MCF 10A (cell line): ENCODE measurements around the gene PARD3. TPM values are rescaled to one million over a fixed set of nuclear protein-coding genes. Genes with fewer than 3 reads are reported as not detected.

Experiments used
- BruUV-seq: library from RNA; stranded (reverse); fragments of 400-500 nt; replicated peaks from 2 replicates; lab custom pipeline; 2021; lab: Mats Ljungman, UMichigan
- CTCF ChIA-PET: fragments of 300-600 bp; sonication (Branson Sonifier 250); formaldehyde crosslinking; extraction: SDS; loops from one replicate; lab custom pipeline; 2021; ENCODE audit warnings: antibody characterized with exemption, inconsistent platforms; lab: Yijun Ruan, JAX
- POLR2A ChIA-PET: fragments of 300-600, 350-650 bp; sonication (Branson Sonifier 250); formaldehyde crosslinking; extraction: SDS; loops from one replicate; lab custom pipeline; 2020; ENCODE audit warnings: antibody characterized with exemption, inconsistent platforms; lab: Yijun Ruan, JAX
- DNase-seq: peaks from one replicate; pipeline ENCODE4 v3.0.0-alpha.2; 2018; ENCODE audit not compliant: unreplicated experiment
- H3K27ac Mint-ChIP-seq: one replicate; pipeline ENCODE4 v1.8.0; 2022; ENCODE audit warnings: mild to moderate bottlenecking, low read depth, mixed read lengths; ENCODE audit not compliant: unreplicated experiment
- H3K27me3 Mint-ChIP-seq: one replicate; pipeline ENCODE4 v1.8.0; 2022; ENCODE audit warnings: mixed read lengths; ENCODE audit not compliant: insufficient read depth, unreplicated experiment
- H3K36me3 Mint-ChIP-seq: one replicate; pipeline ENCODE4 v1.8.0; 2022; ENCODE audit warnings: mild to moderate bottlenecking, moderate library complexity, mixed read lengths; ENCODE audit not compliant: insufficient read depth, unreplicated experiment
- H3K4me1 Mint-ChIP-seq: one replicate; pipeline ENCODE4 v1.8.0; 2022; ENCODE audit warnings: mixed read lengths; ENCODE audit not compliant: insufficient read depth, unreplicated experiment
- H3K4me3 Mint-ChIP-seq: one replicate; pipeline ENCODE4 v1.8.0; 2022; ENCODE audit warnings: mild to moderate bottlenecking, moderate library complexity, mixed read lengths; ENCODE audit not compliant: unreplicated experiment
- H3K9me3 Mint-ChIP-seq: one replicate; pipeline ENCODE4 v1.8.0; 2022; ENCODE audit warnings: mixed read lengths; ENCODE audit not compliant: unreplicated experiment
- intact Hi-C: fragments of 100-400 bp; cut with micrococcal nuclease; formaldehyde crosslinking; loops from 2 replicates; pipeline ENCODE4 v1.14.1; 2022
- total RNA-seq: library from RNA; stranded (reverse); gene quantifications from 2 replicates; pipeline ENCODE4 v1.2.3, GENCODE V29; 2022
- TF ChIP-seq, protein P1 (sequence below): fragments of 200-600 bp; IDR thresholded peaks from one replicate; pipeline ENCODE4 v1.8.0; 2022; ENCODE audit warnings: antibody characterized with exemption, mild to moderate bottlenecking; ENCODE audit not compliant: unreplicated experiment

PARD3 gene
- total RNA-seq, 1 experiment from 2014 or later = 70.0 TPM

DNA sequence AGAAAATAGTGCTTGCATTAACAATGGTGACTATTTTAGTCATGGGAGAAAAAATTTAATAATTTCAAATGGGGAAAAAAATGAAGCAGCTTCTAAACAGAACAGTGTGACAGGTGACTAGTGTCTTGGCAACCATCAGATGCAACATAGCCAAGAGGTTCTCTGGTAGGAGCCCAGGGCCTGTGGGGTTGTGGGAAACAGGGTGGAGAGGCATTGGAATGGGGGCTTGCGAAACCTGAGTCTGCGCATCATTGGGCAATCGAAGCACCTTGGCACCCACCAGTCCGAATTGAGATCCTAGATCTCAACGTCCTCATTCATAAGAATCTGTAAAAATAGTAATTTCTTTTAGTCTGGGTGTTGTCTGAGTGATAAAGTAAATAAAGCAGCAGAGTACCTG, 19.2 kb upstream of the PARD3 start:
- Mint-ChIP-seq H3K4me1 (peaks cover 7% of the 10 kb centered on the region), H3K36me3 (no peaks in the 10 kb centered on the region), H3K27ac (peak overlapping the region; percentile 55), H3K27me3 (no peaks in the 10 kb centered on the region), H3K4me3 (no peak overlapping the region), H3K9me3 (no peaks in the 10 kb centered on the region)
- intact Hi-C loops = no loop called here
- ChIA-PET POLR2A (no interaction called here), CTCF (interaction anchor here (0.6 to 1.3 kb wide), 3 partner anchors 8 to 259 kb away, joined by 3 to 4 read pairs (median 3); no protein-coding TSS in a partner anchor)
- BruUV-seq = no TSS peak
- TF ChIP-seq, protein P1, sequence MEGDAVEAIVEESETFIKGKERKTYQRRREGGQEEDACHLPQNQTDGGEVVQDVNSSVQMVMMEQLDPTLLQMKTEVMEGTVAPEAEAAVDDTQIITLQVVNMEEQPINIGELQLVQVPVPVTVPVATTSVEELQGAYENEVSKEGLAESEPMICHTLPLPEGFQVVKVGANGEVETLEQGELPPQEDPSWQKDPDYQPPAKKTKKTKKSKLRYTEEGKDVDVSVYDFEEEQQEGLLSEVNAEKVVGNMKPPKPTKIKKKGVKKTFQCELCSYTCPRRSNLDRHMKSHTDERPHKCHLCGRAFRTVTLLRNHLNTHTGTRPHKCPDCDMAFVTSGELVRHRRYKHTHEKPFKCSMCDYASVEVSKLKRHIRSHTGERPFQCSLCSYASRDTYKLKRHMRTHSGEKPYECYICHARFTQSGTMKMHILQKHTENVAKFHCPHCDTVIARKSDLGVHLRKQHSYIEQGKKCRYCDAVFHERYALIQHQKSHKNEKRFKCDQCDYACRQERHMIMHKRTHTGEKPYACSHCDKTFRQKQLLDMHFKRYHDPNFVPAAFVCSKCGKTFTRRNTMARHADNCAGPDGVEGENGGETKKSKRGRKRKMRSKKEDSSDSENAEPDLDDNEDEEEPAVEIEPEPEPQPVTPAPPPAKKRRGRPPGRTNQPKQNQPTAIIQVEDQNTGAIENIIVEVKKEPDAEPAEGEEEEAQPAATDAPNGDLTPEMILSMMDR = no peak
- DNase-seq = peak; percentile 65

GRCh38 chr10:34830217-34830822, 15.2 kb upstream of the PARD3 start:
- ChIA-PET POLR2A (interaction anchor here (0.6 kb wide), 1 partner anchor 120 kb away, joined by 3 read pairs; no protein-coding TSS in a partner anchor), CTCF (interaction anchor here (0.6 to 1.2 kb wide), 2 partner anchors 13 to 105 kb away, joined by 3 read pairs; no protein-coding TSS in a partner anchor)
- intact Hi-C loops = no loop called here
- no peaks in the 10 kb centered on the region for H3K27me3 Mint-ChIP-seq
- no peak overlapping the region for H3K4me3 Mint-ChIP-seq
- H3K4me1 Mint-ChIP-seq = peaks cover 13% of the 10 kb centered on the region
- TF ChIP-seq, protein P1 = no peak
- no peak overlapping the region for H3K27ac Mint-ChIP-seq
- no TSS peak for BruUV-seq
- H3K9me3 Mint-ChIP-seq = no peaks in the 10 kb centered on the region
- DNase-seq = no peak
- H3K36me3 Mint-ChIP-seq = no peaks in the 10 kb centered on the region

GRCh38 chr10:34826857-34827766, 12.0 kb upstream of the PARD3 start:
- no TSS peak for BruUV-seq
- intact Hi-C loops = no loop called here
- Mint-ChIP-seq H3K27me3 (no peaks in the 10 kb centered on the region), H3K9me3 (no peaks in the 10 kb centered on the region), H3K36me3 (no peaks in the 10 kb centered on the region), H3K4me3 (no peak overlapping the region), H3K27ac (no peak overlapping the region), H3K4me1 (peaks cover 6% of the 10 kb centered on the region)
- TF ChIP-seq, protein P1 = no peak
- no peak for DNase-seq
- POLR2A ChIA-PET = interaction anchor here (0.8 kb wide), 1 partner anchor 14 kb away, joined by 3 read pairs; no protein-coding TSS in a partner anchor
- CTCF ChIA-PET = no interaction called here

DNA sequence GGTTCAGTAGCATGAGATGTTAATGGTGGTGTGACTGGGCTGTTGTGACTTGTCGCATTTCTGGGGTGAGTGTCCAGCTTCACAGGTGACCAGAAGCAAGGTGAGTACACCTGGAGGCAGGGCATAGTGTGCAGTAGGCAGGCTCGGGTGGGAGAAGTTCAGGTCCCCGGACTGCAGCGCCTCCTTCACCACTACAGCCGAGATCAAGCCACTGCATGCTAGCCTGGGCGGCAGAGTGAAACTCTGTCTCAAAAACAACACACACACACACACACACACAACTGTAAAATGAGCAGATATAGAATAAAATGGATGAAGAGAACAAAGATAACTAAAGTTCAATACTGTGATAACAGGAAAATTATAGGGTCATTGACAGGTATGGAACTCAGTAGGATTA, 11.1 kb upstream of the PARD3 start:
- no peak overlapping the region for H3K27ac Mint-ChIP-seq
- ChIA-PET CTCF (no interaction called here), POLR2A (no interaction called here)
- H3K9me3 Mint-ChIP-seq = no peaks in the 10 kb centered on the region
- no TSS peak for BruUV-seq
- intact Hi-C loops = no loop called here
- H3K4me3 Mint-ChIP-seq = no peak overlapping the region
- no peaks in the 10 kb centered on the region for H3K27me3 Mint-ChIP-seq
- H3K4me1 Mint-ChIP-seq = peaks cover 13% of the 10 kb centered on the region
- H3K36me3 Mint-ChIP-seq = no peaks in the 10 kb centered on the region
- DNase-seq = no peak
- TF ChIP-seq, protein P1 = no peak
